ENCODE data around the gene POLR1B.
A peak's percentile ranks its signal among the peaks of the same experiment; 100 is the strongest.
"Not testable (repeated sequence)": the region's sequence is repeated elsewhere in the genome, so short reads cannot be mapped to it uniquely, and the experiment has no call there.

Gene POLR1B

GRCh38 chr2:112604952-112605351 is 62.7 kb downstream of the POLR1B start:
- DNase-seq: no peak

- no peak for DNase-seq
Observed at GRCh38 chr2:112605926-112606325, 63.7 kb downstream of the POLR1B start.

- DNase-seq: no peak
Observed at GRCh38 chr2:112606547-112606946, 64.3 kb downstream of the POLR1B start.

GRCh38 chr2:112607680-112608438 is 65.6 kb downstream of the POLR1B start:
- DNase-seq: no peak

GRCh38 chr2:112609320-112609719 is 67.1 kb downstream of the POLR1B start:
- not testable (repeated sequence) for DNase-seq

- DNase-seq: not testable (repeated sequence)
Observed at GRCh38 chr2:112612283-112612682, 70.0 kb downstream of the POLR1B start.

GRCh38 chr2:112614201-112614840 is 72.1 kb downstream of the POLR1B start:
- no peak for DNase-seq

- DNase-seq: no peak
Observed at GRCh38 chr2:112615051-112615450, 72.8 kb downstream of the POLR1B start.

- DNase-seq: not testable (repeated sequence)
Observed at GRCh38 chr2:112615798-112616197, 73.5 kb downstream of the POLR1B start.

- DNase-seq: no peak
Observed at GRCh38 chr2:112618383-112618782, 76.1 kb downstream of the POLR1B start.

GRCh38 chr2:112621790-112622527 is 79.7 kb downstream of the POLR1B start:
- no peak for DNase-seq

GRCh38 chr2:112622528-112622849 is 80.2 kb downstream of the POLR1B start:
- DNase-seq: no peak

GRCh38 chr2:112623913-112624777 is 81.9 kb downstream of the POLR1B start:
- DNase-seq: peak; percentile 73

- DNase-seq: no peak
Observed at GRCh38 chr2:112625474-112626114, 83.3 kb downstream of the POLR1B start.

- peak; percentile 75 for DNase-seq
Observed at GRCh38 chr2:112626604-112627059, 84.4 kb downstream of the POLR1B start.
